ENCODE data around the gene ATP2C2. TPM values are rescaled to one million over a fixed set of nuclear protein-coding genes. Genes with fewer than 3 reads are reported as not detected.

ATP2C2 gene
- total and polyA plus RNA-seq, 3 donors from 2014 or later = 1.1 to 5.8 (median 3.0) TPM

GRCh38 chr16:84511831-84512230 is 143.5 kb downstream of the ATP2C2 start:
- 67 to 78% methylated on average over 9 to 13 of the region's 13 CpGs for whole genome bisulfite sequencing, 2 donors
- H3K4me3 ChIP-seq = no peak overlapping the region
- intact Hi-C loops (cut with DNase I; ENCODE audit: low total_unique reads) = loop anchor here (5.0 kb wide), 1 partner anchor 110 kb away; no protein-coding TSS in a partner anchor
- H3K9me3 ChIP-seq = no peaks in the 10 kb centered on the region
- no peaks in the 10 kb centered on the region for H3K4me1 ChIP-seq
- no peaks in the 10 kb centered on the region for H3K36me3 ChIP-seq (ENCODE audit: low read depth, missing control alignments)
- DNase-seq = no peak
- H3K27ac ChIP-seq = no peak overlapping the region
- TF ChIP-seq POLR2A (IDR thresholded peaks at IDR 0.05) = no peak
- no peak for TF ChIP-seq CTCF (IDR thresholded peaks at IDR 0.05)
- H3K27me3 ChIP-seq = no peaks in the 10 kb centered on the region

GRCh38 chr16:84513123-84513522 is 144.8 kb downstream of the ATP2C2 start:
- intact Hi-C loops (cut with DNase I; ENCODE audit: low total_unique reads) = loop anchor here (5.0 kb wide), 1 partner anchor 109 kb away; no protein-coding TSS in a partner anchor
- 92 to 93% methylated on average over 10 of the region's 10 CpGs for WGBS, 2 donors
- no peaks in the 10 kb centered on the region for H3K9me3 ChIP-seq

GRCh38 chr16:84513666-84514065 is 145.3 kb downstream of the ATP2C2 start:
- Histone ChIP-seq H3K27ac (no peak overlapping the region), H3K4me1 (no peaks in the 10 kb centered on the region), H3K9me3 (no peaks in the 10 kb centered on the region), H3K27me3 (no peaks in the 10 kb centered on the region), H3K4me3 (no peak overlapping the region), H3K36me3 (ENCODE audit: low read depth, missing control alignments) (no peaks in the 10 kb centered on the region)
- DNase-seq = no peak
- 84 to 91% methylated on average over 10 of the region's 11 CpGs for WGBS, 2 donors
- TF ChIP-seq POLR2A (IDR thresholded peaks at IDR 0.05) (no peak), CTCF (IDR thresholded peaks at IDR 0.05) (no peak)
- intact Hi-C loops (cut with DNase I; ENCODE audit: low total_unique reads) = loop anchor here (5.0 kb wide), 1 partner anchor 109 kb away; no protein-coding TSS in a partner anchor

More at GRCh38 chr16:84513123-84513522, 144.8 kb downstream of the ATP2C2 start:
- DNase-seq = no peak
- Histone ChIP-seq H3K36me3 (ENCODE audit: low read depth, missing control alignments) (no peaks in the 10 kb centered on the region), H3K4me3 (no peak overlapping the region), H3K4me1 (no peaks in the 10 kb centered on the region), H3K27ac (no peak overlapping the region), H3K27me3 (no peaks in the 10 kb centered on the region)
- no peak for TF ChIP-seq POLR2A (IDR thresholded peaks at IDR 0.05)
- no peak for TF ChIP-seq CTCF (IDR thresholded peaks at IDR 0.05)

Other genes with a start within 250 kb of the ATP2C2 start
- gene HSDL1, start 223.4 kb upstream of the ATP2C2 start, total RNA-seq = 10 to 100 TPM; 31.3 to 37.9 TPM
- 29.0 TPM for gene HSDL1, start 223.4 kb upstream of the ATP2C2 start, polyA plus RNA-seq (ENCODE audit: insufficient read depth, low read depth, low replicate concordance)
- gene DNAAF1, start 223.2 kb upstream of the ATP2C2 start, total RNA-seq = 10 to 100 TPM; 50.9 to 89.4 TPM
- gene DNAAF1, start 223.2 kb upstream of the ATP2C2 start, polyA plus RNA-seq (ENCODE audit: insufficient read depth, low read depth, low replicate concordance) = 161 TPM
- 100 to 1,000 TPM; 101 TPM for gene TAF1C, start 181.5 kb upstream of the ATP2C2 start, total RNA-seq
- gene TAF1C, start 181.5 kb upstream of the ATP2C2 start, polyA plus RNA-seq (ENCODE audit: insufficient read depth, low read depth, low replicate concordance) = 42.1 TPM
- 100 to 1,000 TPM in 1 of 2 donors, 10 to 100 TPM in 1; 98.4 to 133 TPM for gene ADAD2, start 177.4 kb upstream of the ATP2C2 start, total RNA-seq
- gene ADAD2, start 177.4 kb upstream of the ATP2C2 start, polyA plus RNA-seq (ENCODE audit: insufficient read depth, low read depth, low replicate concordance) = 174 TPM
- under 1 TPM; 0.06 to 0.08 TPM for gene KCNG4, start 128.5 kb upstream of the ATP2C2 start, total RNA-seq
- gene KCNG4, start 128.5 kb upstream of the ATP2C2 start, polyA plus RNA-seq (ENCODE audit: insufficient read depth, low read depth, low replicate concordance) = not detected
- 10 to 100 TPM; 18.9 to 23.5 TPM for gene WFDC1, start 73.7 kb upstream of the ATP2C2 start, total RNA-seq
- gene WFDC1, start 73.7 kb upstream of the ATP2C2 start, polyA plus RNA-seq (ENCODE audit: insufficient read depth, low read depth, low replicate concordance) = 16.4 TPM
- gene MEAK7, start 136.1 kb downstream of the ATP2C2 start, total RNA-seq = 10 to 100 TPM; 11.2 to 20.0 TPM
- 14.3 TPM for gene MEAK7, start 136.1 kb downstream of the ATP2C2 start, polyA plus RNA-seq (ENCODE audit: insufficient read depth, low read depth, low replicate concordance)
- 100 to 1,000 TPM in 1 of 2 donors, 10 to 100 TPM in 1; 61.9 to 124 TPM for gene COTL1, start 249.5 kb downstream of the ATP2C2 start, total RNA-seq
- 56.9 TPM for gene COTL1, start 249.5 kb downstream of the ATP2C2 start, polyA plus RNA-seq (ENCODE audit: insufficient read depth, low read depth, low replicate concordance)